ENCODE results near the gene QRICH1.

- TF ChIP-seq CTCF (IDR thresholded peaks at IDR 0.05) (no peak), SP1 (CRISPR knock-in tag; conservative IDR thresholded peaks at IDR 0.05) (no peak), MAX (CRISPR knock-in tag; IDR thresholded peaks at IDR 0.05) (no peak), TEAD1 (CRISPR knock-in tag; IDR thresholded peaks at IDR 0.05) (no peak), RELA (CRISPR knock-in tag; IDR thresholded peaks at IDR 0.05; ENCODE audit: borderline replicate concordance) (no peak), ZNF423 (CRISPR knock-in tag; IDR thresholded peaks at IDR 0.05) (no peak), SMAD4 (CRISPR knock-in tag; IDR thresholded peaks at IDR 0.05) (no peak), CREB1 (CRISPR knock-in tag; IDR thresholded peaks at IDR 0.05) (no peak), ZBTB21 (CRISPR knock-in tag; IDR thresholded peaks at IDR 0.05; ENCODE audit: borderline replicate concordance) (no peak)
- TF ChIP-seq, protein P1, sequence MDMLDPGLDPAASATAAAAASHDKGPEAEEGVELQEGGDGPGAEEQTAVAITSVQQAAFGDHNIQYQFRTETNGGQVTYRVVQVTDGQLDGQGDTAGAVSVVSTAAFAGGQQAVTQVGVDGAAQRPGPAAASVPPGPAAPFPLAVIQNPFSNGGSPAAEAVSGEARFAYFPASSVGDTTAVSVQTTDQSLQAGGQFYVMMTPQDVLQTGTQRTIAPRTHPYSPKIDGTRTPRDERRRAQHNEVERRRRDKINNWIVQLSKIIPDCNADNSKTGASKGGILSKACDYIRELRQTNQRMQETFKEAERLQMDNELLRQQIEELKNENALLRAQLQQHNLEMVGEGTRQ (CRISPR knock-in tag; IDR thresholded peaks at IDR 0.05): no peak
Observed at GRCh38 chr3:49124203-49124602, 30.3 kb upstream of the QRICH1 start.

Data from WTC11 (cell line).